Measurements from ENCODE around the gene GGTA1.

DNA sequence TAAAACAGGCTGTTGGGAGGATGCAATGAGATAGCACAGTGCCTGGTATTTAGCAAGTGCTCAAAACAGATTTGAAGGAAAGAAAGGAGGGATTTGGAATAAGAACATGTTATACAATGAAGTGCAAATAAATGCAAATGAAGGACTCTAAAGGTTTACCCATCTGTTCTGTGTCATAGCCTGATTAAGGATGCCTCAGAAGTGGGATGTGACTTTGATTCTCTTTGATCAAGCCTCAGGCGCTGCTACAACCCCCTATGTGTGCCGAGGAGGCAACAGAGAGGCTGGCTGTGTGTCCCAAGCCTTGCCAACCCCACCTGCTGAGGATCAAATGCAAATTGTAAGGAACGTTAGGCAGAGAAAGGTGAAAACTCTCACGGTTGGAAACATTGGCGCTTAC, 27.2 kb downstream of the GGTA1 start:
- no peak for TF ChIP-seq POLR2A (IDR thresholded peaks at IDR 0.05)
- TF ChIP-seq, protein P1, sequence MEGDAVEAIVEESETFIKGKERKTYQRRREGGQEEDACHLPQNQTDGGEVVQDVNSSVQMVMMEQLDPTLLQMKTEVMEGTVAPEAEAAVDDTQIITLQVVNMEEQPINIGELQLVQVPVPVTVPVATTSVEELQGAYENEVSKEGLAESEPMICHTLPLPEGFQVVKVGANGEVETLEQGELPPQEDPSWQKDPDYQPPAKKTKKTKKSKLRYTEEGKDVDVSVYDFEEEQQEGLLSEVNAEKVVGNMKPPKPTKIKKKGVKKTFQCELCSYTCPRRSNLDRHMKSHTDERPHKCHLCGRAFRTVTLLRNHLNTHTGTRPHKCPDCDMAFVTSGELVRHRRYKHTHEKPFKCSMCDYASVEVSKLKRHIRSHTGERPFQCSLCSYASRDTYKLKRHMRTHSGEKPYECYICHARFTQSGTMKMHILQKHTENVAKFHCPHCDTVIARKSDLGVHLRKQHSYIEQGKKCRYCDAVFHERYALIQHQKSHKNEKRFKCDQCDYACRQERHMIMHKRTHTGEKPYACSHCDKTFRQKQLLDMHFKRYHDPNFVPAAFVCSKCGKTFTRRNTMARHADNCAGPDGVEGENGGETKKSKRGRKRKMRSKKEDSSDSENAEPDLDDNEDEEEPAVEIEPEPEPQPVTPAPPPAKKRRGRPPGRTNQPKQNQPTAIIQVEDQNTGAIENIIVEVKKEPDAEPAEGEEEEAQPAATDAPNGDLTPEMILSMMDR (IDR thresholded peaks at IDR 0.05), result no peak

All from sigmoid colon (tissue), 3 donors.